ENCODE measurements around the gene TMEM45B.
A peak's percentile ranks its signal among the peaks of the same experiment; 100 is the strongest.
"Not testable (repeated sequence)": the region's sequence is repeated elsewhere in the genome, so short reads cannot be mapped to it uniquely, and the experiment has no call there.

Gene TMEM45B

GRCh38 chr11:129853518-129854231 lies 38.0 kb downstream of the TMEM45B start:
- peak; percentile 20 to 46 (median 28) for DNase-seq

- no peak for DNase-seq
These were observed 38.7 kb downstream of the TMEM45B start for GRCh38 chr11:129854232-129854805.

- no peak for DNase-seq
These were observed 39.4 kb downstream of the TMEM45B start for GRCh38 chr11:129855086-129855485.

- DNase-seq, result no peak
These were observed 40.4 kb downstream of the TMEM45B start for GRCh38 chr11:129856036-129856435.

GRCh38 chr11:129861702-129862522 lies 46.3 kb downstream of the TMEM45B start:
- DNase-seq, result no peak

GRCh38 chr11:129864811-129865210 lies 49.2 kb downstream of the TMEM45B start:
- no peak for DNase-seq

GRCh38 chr11:129865701-129866100 lies 50.1 kb downstream of the TMEM45B start:
- DNase-seq, result no peak

GRCh38 chr11:129866311-129866710 lies 50.7 kb downstream of the TMEM45B start:
- DNase-seq, result no peak

- not testable (repeated sequence) for DNase-seq
These were observed 53.0 kb downstream of the TMEM45B start for GRCh38 chr11:129868626-129869025.

- DNase-seq, result no peak
These were observed 56.3 kb downstream of the TMEM45B start for GRCh38 chr11:129871914-129872313.

GRCh38 chr11:129880311-129880710 lies 64.7 kb downstream of the TMEM45B start:
- no peak for DNase-seq

- peak; percentile 35 to 59 (median 42) for DNase-seq
These were observed 66.0 kb downstream of the TMEM45B start for GRCh38 chr11:129881570-129882170.

GRCh38 chr11:129884581-129884980 lies 68.9 kb downstream of the TMEM45B start:
- no peak for DNase-seq

GRCh38 chr11:129885381-129885780 lies 69.7 kb downstream of the TMEM45B start:
- no peak for DNase-seq

- DNase-seq, result no peak
These were observed 72.8 kb downstream of the TMEM45B start for GRCh38 chr11:129888451-129888850.

- DNase-seq, result peak; percentile 39 to 64 (median 51)
These were observed 78.9 kb downstream of the TMEM45B start for GRCh38 chr11:129894278-129895125.

GRCh38 chr11:129895126-129896041 lies 79.7 kb downstream of the TMEM45B start, which contains the start of gene NFRKB:
Gene NFRKB, minus strand, starts transcription at chr11:129895578. Its CDS starts 2,729 bp downstream, at chr11:129892849.
- DNase-seq, result peak; percentile 82 to 95 (median 90)

- peak; percentile 40 to 48 (median 46) for DNase-seq
These were observed 80.4 kb downstream of the TMEM45B start for GRCh38 chr11:129896062-129896461.

GRCh38 chr11:129905402-129905801 lies 89.8 kb downstream of the TMEM45B start:
- DNase-seq, result no peak

Measured in suppressor macrophage treated with lipopolysaccharide for 1 hour (primary cell).